Large intestine (tissue), 12 donors: Measurements from ENCODE around the gene BMP7. TPM values are rescaled to one million over a fixed set of nuclear protein-coding genes. Genes with fewer than 3 reads are reported as not detected.
A peak's percentile ranks its signal among the peaks of the same experiment; 100 is the strongest.

Source experiments
- DNase-seq, 2 donors: peaks; one replicate each; pipeline versions ENCODE4 v3.0.0 to v3.0.0-alpha.2; 2013
- H3K27ac ChIP-seq: one replicate; pipeline ENCODE4 v1.5.1; 2013; ENCODE audit warnings: low read length
- H3K27me3 ChIP-seq: 2 replicates; pipeline ENCODE4 v1.6.1; 2013; ENCODE audit warnings: low read length; ENCODE audit not compliant: control insufficient read depth, insufficient read depth
- H3K36me3 ChIP-seq: 2 replicates; pipeline ENCODE4 v1.6.1; 2013; ENCODE audit warnings: low read length; ENCODE audit not compliant: control insufficient read depth, insufficient read depth
- H3K4me1 ChIP-seq: one replicate; pipeline ENCODE4 v1.6.1; 2013; ENCODE audit warnings: low read length; ENCODE audit not compliant: control insufficient read depth, insufficient read depth
- H3K4me3 ChIP-seq: one replicate; pipeline ENCODE4 v1.5.1; 2013; ENCODE audit warnings: low read length
- H3K9me3 ChIP-seq: one replicate; pipeline ENCODE4 v1.6.1; 2013; ENCODE audit warnings: mild to moderate bottlenecking, low read depth, low read length, moderate library complexity; ENCODE audit not compliant: control insufficient read depth
- WGBS: methylation state at CpG from one replicate; pipeline ENCODE4 v1.1.5; 2013; ENCODE audit warnings: low lambda C conversion rate; ENCODE audit not compliant: insufficient coverage; 5-methylcytosine and 5-hydroxymethylcytosine counted together
- long read RNA-seq, 11 donors: transcript quantifications; one replicate each; lab custom pipeline, GENCODE V29; 2026
- polyA plus RNA-seq: library from polyadenylated mRNA; unstranded; fragments of 120-200 nt; gene quantifications from one replicate; pipeline ENCODE4 v1.2.1, GENCODE V29; 2013

The BMP7 gene
- 3.0 TPM for polyA plus RNA-seq
- long read RNA-seq, donor 1, partial matches to known transcripts: 0 of 1 reads
- long read RNA-seq, donor 1, other reads (novel, unspliced or antisense): 0 of 1 reads
- long read RNA-seq, donor 2, full-length matches to known transcripts: 2 of 2 reads
- long read RNA-seq, donor 2, partial matches to known transcripts: 0 of 2 reads
- long read RNA-seq, donor 2, other reads (novel, unspliced or antisense): 0 of 2 reads
- long read RNA-seq, donor 3, full-length matches to known transcripts: 4 of 4 reads
- long read RNA-seq, donor 3, partial matches to known transcripts: 0 of 4 reads
- long read RNA-seq, donor 3, other reads (novel, unspliced or antisense): 0 of 4 reads
- long read RNA-seq, donor 4: 0 reads
- long read RNA-seq, donor 5, full-length matches to known transcripts: 4 of 4 reads
- long read RNA-seq, donor 5, partial matches to known transcripts: 0 of 4 reads
- long read RNA-seq, donor 5, other reads (novel, unspliced or antisense): 0 of 4 reads
- long read RNA-seq, donor 6: 0 reads
- long read RNA-seq, donor 7, partial matches to known transcripts: 0 of 2 reads
- long read RNA-seq, donor 7, other reads (novel, unspliced or antisense): 0 of 2 reads
- long read RNA-seq, donor 8, full-length matches to known transcripts: 3 of 3 reads
- long read RNA-seq, donor 8, partial matches to known transcripts: 0 of 3 reads
- long read RNA-seq, donor 8, other reads (novel, unspliced or antisense): 0 of 3 reads
- long read RNA-seq, donor 9, full-length matches to known transcripts: 1 of 1 reads
- long read RNA-seq, donor 9, partial matches to known transcripts: 0 of 1 reads
- long read RNA-seq, donor 9, other reads (novel, unspliced or antisense): 0 of 1 reads
- long read RNA-seq, donor 10, full-length matches to known transcripts: 2 of 2 reads
- long read RNA-seq, donor 10, partial matches to known transcripts: 0 of 2 reads
- long read RNA-seq, donor 10, other reads (novel, unspliced or antisense): 0 of 2 reads
- long read RNA-seq, donor 11, full-length matches to known transcripts: 4 of 4 reads
- long read RNA-seq, donor 11, partial matches to known transcripts: 0 of 4 reads
- long read RNA-seq, donor 11, other reads (novel, unspliced or antisense): 0 of 4 reads

- peak in 1 of 2 donors; percentile 30 for DNase-seq
- no CpG with 5 or more reads among the region's 84 CpGs for WGBS
- Histone ChIP-seq H3K9me3 (peaks cover 6% of the 10 kb centered on the region), H3K27ac (no peak within 1 kb of the TSS), H3K4me3 (peak within 1 kb of the TSS; percentile 37), H3K27me3 (peaks cover 69% of the 10 kb centered on the region), H3K4me1 (peaks cover 3% of the 10 kb centered on the region), H3K36me3 (no peaks in the 10 kb centered on the region)
These were observed at the start of gene BMP7 for GRCh38 chr20:57266291-57267157. TSS of gene BMP7 (minus strand) at chr20:57266641. CDS start at chr20:57266122, 519 bp downstream.

- WGBS: 100% methylated on average over 1 of the region's 8 CpGs
- Histone ChIP-seq H3K9me3 (no peaks in the 10 kb centered on the region), H3K36me3 (no peaks in the 10 kb centered on the region), H3K4me3 (no peak overlapping the region), H3K27me3 (peaks cover 4% of the 10 kb centered on the region), H3K27ac (no peak overlapping the region), H3K4me1 (no peaks in the 10 kb centered on the region)
- DNase-seq: no peak
These were observed 49.6 kb upstream of the BMP7 start for GRCh38 chr20:57315976-57316480.

DNA sequence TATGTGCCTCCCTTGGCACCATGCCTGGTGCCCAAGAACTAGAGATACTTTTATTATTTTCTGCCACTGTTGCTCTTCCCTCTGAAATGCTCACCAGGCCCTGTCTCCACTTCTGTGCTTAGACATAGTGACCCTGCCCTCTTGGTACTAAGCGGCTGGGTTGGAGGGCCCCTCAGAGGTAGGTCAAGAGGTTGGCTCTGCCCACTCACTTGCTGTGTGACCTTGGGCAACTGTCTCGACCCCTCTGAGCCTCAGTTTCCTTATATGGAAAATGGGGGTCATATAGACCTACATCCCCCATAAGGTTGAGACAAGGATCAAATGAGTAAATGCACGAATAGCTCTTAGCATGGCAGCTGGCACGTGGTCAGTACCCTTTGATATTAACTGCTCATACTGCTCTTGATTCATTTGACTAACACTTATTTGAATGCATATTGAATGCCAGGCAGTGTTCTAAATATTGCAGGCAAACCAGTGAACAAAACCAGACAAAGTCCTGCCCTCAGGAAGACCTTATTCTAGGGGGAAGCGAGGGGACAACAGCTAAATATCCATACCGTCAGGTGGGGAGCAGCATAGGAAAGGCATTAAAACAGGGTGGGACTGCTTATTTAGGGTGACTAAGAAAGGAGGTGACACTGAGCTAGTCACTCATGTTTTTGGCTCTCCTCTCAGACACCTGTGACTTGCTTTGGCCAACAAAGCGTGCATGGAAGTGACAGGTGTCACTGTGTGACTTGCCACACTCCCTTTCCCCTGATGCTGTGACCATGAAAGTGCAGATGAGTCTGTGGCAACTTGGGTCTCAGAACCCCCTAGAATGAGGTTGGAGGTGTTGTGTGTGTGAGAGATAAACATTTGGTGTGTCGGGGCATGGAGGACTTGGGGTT lies 48.9 kb upstream of the BMP7 start:
- Histone ChIP-seq H3K4me3 (no peak overlapping the region), H3K27me3 (peaks cover 4% of the 10 kb centered on the region), H3K36me3 (no peaks in the 10 kb centered on the region), H3K4me1 (no peaks in the 10 kb centered on the region), H3K9me3 (no peaks in the 10 kb centered on the region), H3K27ac (no peak overlapping the region)
- DNase-seq: no peak
- no CpG with 5 or more reads among the region's 8 CpGs for WGBS

DNA sequence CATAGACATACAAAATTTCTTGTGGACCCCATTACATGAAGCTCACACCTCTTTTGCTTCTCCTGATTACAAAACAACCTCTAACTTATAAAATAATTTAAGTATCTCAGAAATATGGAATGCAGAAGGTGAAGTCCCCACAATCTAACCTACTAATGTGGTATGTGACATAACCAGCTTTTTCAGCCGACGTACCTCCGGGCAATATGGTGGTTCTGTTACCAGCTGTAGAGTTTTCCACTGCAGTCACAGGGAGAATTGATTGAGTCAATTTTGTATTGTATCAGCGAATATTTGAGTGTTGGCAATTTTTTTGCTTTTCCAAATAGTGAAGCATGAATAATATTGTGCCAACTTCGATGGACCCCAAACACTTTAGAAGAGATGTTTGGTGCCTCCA lies 47.5 kb upstream of the BMP7 start:
- Histone ChIP-seq H3K9me3 (no peaks in the 10 kb centered on the region), H3K27ac (no peak overlapping the region), H3K27me3 (peaks cover 4% of the 10 kb centered on the region), H3K4me3 (no peak overlapping the region), H3K4me1 (no peaks in the 10 kb centered on the region), H3K36me3 (no peaks in the 10 kb centered on the region)
- WGBS: 100% methylated on average over 4 of the region's 5 CpGs
- no peak for DNase-seq

DNA sequence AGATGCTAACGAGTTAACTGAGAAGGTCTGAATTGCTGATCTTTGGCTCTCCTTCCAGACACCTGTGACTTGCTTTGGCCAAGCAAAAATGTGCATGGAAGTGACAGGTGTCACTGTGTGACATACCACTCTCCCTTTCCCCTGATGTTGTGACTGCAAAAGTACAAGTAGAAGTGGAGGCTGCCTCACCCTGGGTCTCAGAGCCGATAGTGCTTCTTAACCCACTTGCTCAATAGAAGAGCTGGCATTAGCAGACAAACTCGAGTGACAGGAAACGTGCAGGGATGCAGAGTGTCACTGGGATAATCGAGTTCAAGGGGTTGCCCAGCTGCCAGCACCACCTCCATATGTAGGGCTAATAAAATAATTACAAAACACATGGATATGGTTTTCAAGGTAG lies 46.8 kb upstream of the BMP7 start:
- H3K4me1 ChIP-seq: no peaks in the 10 kb centered on the region
- no peak overlapping the region for H3K4me3 ChIP-seq
- no peak for DNase-seq
- peaks cover 4% of the 10 kb centered on the region for H3K27me3 ChIP-seq
- no peaks in the 10 kb centered on the region for H3K36me3 ChIP-seq
- H3K9me3 ChIP-seq: no peaks in the 10 kb centered on the region
- H3K27ac ChIP-seq: no peak overlapping the region
- no CpG with 5 or more reads among the region's 5 CpGs for WGBS

GRCh38 chr20:57312138-57312537 lies 45.7 kb upstream of the BMP7 start:
- peaks cover 4% of the 10 kb centered on the region for H3K27me3 ChIP-seq
- no peak for DNase-seq
- H3K9me3 ChIP-seq: no peaks in the 10 kb centered on the region
- no peaks in the 10 kb centered on the region for H3K36me3 ChIP-seq
- H3K4me1 ChIP-seq: no peaks in the 10 kb centered on the region
- H3K27ac ChIP-seq: no peak overlapping the region
- no peak overlapping the region for H3K4me3 ChIP-seq
- no CpG with 5 or more reads among the region's 6 CpGs for WGBS

DNA sequence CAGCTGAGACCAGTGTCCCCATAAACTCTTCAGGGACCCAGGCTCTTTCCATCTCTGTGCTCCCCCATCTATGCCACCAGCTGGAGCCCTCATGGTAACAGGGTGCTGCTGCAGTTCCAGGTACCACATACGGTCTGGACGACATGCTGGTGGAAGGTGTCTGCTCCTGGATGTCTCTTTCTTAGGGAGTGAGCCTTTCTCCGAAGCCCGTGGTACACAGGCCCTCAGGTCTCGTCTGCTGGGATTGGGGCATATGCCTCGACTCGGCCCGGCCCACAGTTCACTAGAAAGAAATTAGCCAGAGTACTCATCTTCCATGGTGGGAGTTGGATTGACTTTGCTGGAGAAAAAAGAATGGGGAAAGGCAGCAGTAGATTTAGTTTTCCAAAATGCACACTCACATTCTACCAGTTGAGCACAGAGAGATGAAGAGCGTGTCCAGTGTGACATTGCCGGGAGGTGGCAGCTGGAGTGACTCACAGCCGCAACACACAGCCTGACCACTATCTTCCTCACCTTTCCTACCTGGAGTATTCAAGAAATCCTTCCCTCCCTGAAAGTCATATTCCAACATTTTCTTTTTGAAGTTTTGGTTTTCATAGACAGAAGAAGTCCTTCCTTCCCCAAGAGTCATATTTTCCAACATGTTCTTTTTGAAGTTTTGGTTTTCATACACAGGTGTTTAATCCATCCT lies 44.5 kb upstream of the BMP7 start:
- Histone ChIP-seq H3K27ac (no peak overlapping the region), H3K4me3 (no peak overlapping the region), H3K4me1 (no peaks in the 10 kb centered on the region), H3K9me3 (no peaks in the 10 kb centered on the region), H3K36me3 (no peaks in the 10 kb centered on the region), H3K27me3 (peaks cover 4% of the 10 kb centered on the region)
- WGBS: no CpG with 5 or more reads among the region's 11 CpGs
- DNase-seq: no peak

DNA sequence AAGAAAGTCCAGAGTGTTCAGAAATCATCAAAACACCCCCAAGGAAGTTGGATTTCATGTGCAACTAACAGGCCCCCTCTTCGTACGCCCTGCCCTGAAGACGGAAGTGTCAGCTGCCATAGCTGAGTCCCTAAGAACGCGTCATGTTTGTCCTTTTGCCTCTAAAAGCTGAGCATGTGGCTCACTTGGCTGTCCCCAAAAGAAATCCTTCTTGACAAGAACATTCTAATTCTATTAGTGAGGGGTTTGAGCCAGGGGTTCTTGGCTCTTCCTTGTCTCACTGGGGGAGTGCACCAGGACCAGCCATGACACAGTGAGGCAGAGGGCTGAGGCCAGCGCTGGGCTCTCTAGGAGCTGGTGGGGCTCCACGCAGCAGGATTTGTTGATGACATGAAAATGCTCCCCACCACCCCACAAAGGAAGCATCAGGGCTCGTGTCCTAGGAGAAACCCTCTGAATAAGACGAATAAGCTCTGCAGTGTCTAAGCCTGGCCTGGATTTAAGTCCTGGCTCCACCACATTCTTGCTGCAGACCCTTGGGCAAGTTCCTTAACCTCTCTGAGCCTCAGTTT lies 43.2 kb upstream of the BMP7 start:
- Histone ChIP-seq H3K36me3 (no peaks in the 10 kb centered on the region), H3K4me1 (no peaks in the 10 kb centered on the region), H3K9me3 (no peaks in the 10 kb centered on the region), H3K4me3 (no peak overlapping the region), H3K27ac (no peak overlapping the region), H3K27me3 (peaks cover 4% of the 10 kb centered on the region)
- WGBS: 82% methylated on average over 3 of the region's 9 CpGs
- no peak for DNase-seq
